Keratinocyte (primary cell): ENCODE data around the gene PDZRN4.

ENCODE experiments used
- EZH2 ChIP-seq: IDR thresholded peaks from one replicate; pipeline ENCODE4 v1.6.1; 2012; ENCODE audit warnings: inconsistent platforms, mild to moderate bottlenecking, low read length, moderate library complexity
- TF ChIP-seq, protein P1 (sequence below), 3 experiments: IDR thresholded peaks in 1 of 3; conservative IDR thresholded peaks in 1 of 3; optimal IDR thresholded peaks in 1 of 3; 2 replicates in 2 of 3; 3 replicates in 1 of 3; pipeline versions ENCODE3 to v1.5.1; 2011; ENCODE audit warnings: low read length in 3 of 3, mild to moderate bottlenecking in 3 of 3, moderate library complexity in 2 of 3, control low read depth in 1 of 3, inconsistent platforms in 1 of 3; ENCODE audit not compliant: insufficient read depth in 2 of 3; ENCODE audit errors: extremely low read depth in 1 of 3

DNA sequence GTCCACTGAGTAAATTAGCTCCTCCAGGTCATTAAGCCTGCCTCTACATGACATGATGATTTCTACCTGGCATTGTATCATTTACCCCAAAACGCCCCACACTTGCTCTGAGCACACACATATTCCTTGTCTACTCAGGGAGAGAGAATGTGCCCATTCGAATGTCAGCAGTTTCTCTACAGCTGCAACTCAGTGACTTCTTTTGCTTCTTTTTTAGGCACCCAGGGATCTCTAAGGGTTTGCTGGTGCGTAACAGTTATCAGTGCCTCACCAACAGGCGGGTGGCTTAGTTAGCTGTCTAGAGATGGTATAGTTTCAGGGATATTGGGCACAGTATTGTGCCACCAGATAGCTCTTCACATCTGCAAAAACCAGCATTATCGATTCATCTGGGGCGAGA, 316.9 kb downstream of the PDZRN4 start:
- TF ChIP-seq, protein P1, sequence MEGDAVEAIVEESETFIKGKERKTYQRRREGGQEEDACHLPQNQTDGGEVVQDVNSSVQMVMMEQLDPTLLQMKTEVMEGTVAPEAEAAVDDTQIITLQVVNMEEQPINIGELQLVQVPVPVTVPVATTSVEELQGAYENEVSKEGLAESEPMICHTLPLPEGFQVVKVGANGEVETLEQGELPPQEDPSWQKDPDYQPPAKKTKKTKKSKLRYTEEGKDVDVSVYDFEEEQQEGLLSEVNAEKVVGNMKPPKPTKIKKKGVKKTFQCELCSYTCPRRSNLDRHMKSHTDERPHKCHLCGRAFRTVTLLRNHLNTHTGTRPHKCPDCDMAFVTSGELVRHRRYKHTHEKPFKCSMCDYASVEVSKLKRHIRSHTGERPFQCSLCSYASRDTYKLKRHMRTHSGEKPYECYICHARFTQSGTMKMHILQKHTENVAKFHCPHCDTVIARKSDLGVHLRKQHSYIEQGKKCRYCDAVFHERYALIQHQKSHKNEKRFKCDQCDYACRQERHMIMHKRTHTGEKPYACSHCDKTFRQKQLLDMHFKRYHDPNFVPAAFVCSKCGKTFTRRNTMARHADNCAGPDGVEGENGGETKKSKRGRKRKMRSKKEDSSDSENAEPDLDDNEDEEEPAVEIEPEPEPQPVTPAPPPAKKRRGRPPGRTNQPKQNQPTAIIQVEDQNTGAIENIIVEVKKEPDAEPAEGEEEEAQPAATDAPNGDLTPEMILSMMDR (optimal IDR thresholded peaks at IDR 0.05 in 1 of 3, IDR thresholded peaks at IDR 0.05 in 1 of 3, conservative IDR thresholded peaks at IDR 0.05 in 1 of 3; ENCODE audit: extremely low read depth in 1 of 3, insufficient read depth in 2 of 3, low read length in 3 of 3), result no peak
- no peak for TF ChIP-seq EZH2
